ENCODE results near the gene COL16A1.

- TF ChIP-seq CTCF (conservative IDR thresholded peaks at IDR 0.05 in 1 of 2, IDR thresholded peaks at IDR 0.05 in 1 of 2; ENCODE audit: extremely low read depth in 1 of 2, insufficient read depth in 1 of 2, low read depth in 1 of 2, low read length in 2 of 2) (no peak), EZH2 (IDR thresholded peaks at IDR 0.05; ENCODE audit: borderline replicate concordance, low read length) (no peak)
Measured at GRCh38 chr1:31621498-31621820, 82.4 kb downstream of the COL16A1 start.
